OCI-LY1 (cell line): ENCODE data around the gene FAH.
A peak's percentile ranks its signal among the peaks of the same experiment; 100 is the strongest.

ENCODE experiments used
- H2AFZ ChIP-seq: fragments of 200-600 bp; sonication (generic), shearing (Covaris generic); 2 replicates; pipeline ENCODE4 v1.6.0; 2014; ENCODE audit warnings: antibody characterized with exemption, mild to moderate bottlenecking, low read length
- H3F3A ChIP-seq: fragments of 200-600 bp; sonication (generic), shearing (Covaris generic); 2 replicates; pipeline ENCODE4 v1.6.0; 2014; ENCODE audit warnings: mild to moderate bottlenecking, antibody characterized with exemption, low read length, moderate library complexity; ENCODE audit not compliant: insufficient read depth
- H3K27ac ChIP-seq: fragments of 200-600 bp; sonication (generic); 2 replicates; pipeline ENCODE4 v1.5.1; 2014; ENCODE audit warnings: low read length, mixed run types, mild to moderate bottlenecking, low read depth; ENCODE audit not compliant: poor library complexity, severe bottlenecking
- H3K27me3 ChIP-seq: fragments of 200-600 bp; sonication (generic); 2 replicates; pipeline ENCODE4 v1.6.0; 2014; ENCODE audit warnings: antibody characterized with exemption, mild to moderate bottlenecking, low read length, moderate library complexity; ENCODE audit not compliant: insufficient read depth
- H3K36me3 ChIP-seq: fragments of 200-600 bp; sonication (generic); 2 replicates; pipeline ENCODE4 v1.6.1; 2014; ENCODE audit warnings: mild to moderate bottlenecking, antibody characterized with exemption, low read length, moderate library complexity, mixed read lengths; ENCODE audit not compliant: insufficient read depth
- H3K4me1 ChIP-seq: fragments of 200-600 bp; sonication (generic); 2 replicates; pipeline ENCODE4 v1.5.1; 2014; ENCODE audit warnings: mild to moderate bottlenecking, low read length, moderate library complexity; ENCODE audit not compliant: insufficient read depth, severe bottlenecking
- H3K4me2 ChIP-seq: fragments of 200-600 bp; sonication (generic), shearing (Covaris generic); 2 replicates; pipeline ENCODE4 v1.6.1; 2014; ENCODE audit warnings: low read length
- H3K4me3 ChIP-seq: fragments of 200-600 bp; sonication (generic); 2 replicates; pipeline ENCODE4 v1.5.1; 2014; ENCODE audit warnings: low read length, low read depth, mild to moderate bottlenecking, mixed read lengths; ENCODE audit not compliant: poor library complexity, severe bottlenecking
- H3K79me2 ChIP-seq: fragments of 200-600 bp; shearing (Covaris generic); 2 replicates; pipeline ENCODE4 v1.6.1; 2016; ENCODE audit warnings: mixed run types, low read length, mixed read lengths; ENCODE audit not compliant: insufficient read depth
- H3K9ac ChIP-seq: fragments of 200-600 bp; sonication (generic), shearing (Covaris generic); 2 replicates; pipeline ENCODE4 v1.6.1; 2014; ENCODE audit warnings: mild to moderate bottlenecking, low read length, mixed read lengths
- H3K9me2 ChIP-seq: fragments of 200-600 bp; sonication (generic), shearing (Covaris generic); 2 replicates; pipeline ENCODE4 v1.6.1; 2014; ENCODE audit warnings: low read depth, mild to moderate bottlenecking, low read length, mixed read lengths
- H3K9me3 ChIP-seq: fragments of 200-600 bp; shearing (Covaris generic); 2 replicates; pipeline ENCODE4 v1.6.1; 2014; ENCODE audit warnings: low read length, mixed read lengths
- H4K20me1 ChIP-seq: fragments of 200-600 bp; sonication (generic), shearing (Covaris generic); 2 replicates; pipeline ENCODE4 v1.6.0; 2016; ENCODE audit warnings: mild to moderate bottlenecking, low read length; ENCODE audit not compliant: insufficient read depth
- EZH2 ChIP-seq: fragments of 200-600 bp; sonication (generic), shearing (Covaris generic); IDR thresholded peaks from 2 replicates; pipeline ENCODE4 v1.8.0; 2017; ENCODE audit warnings: borderline replicate concordance, mixed run types, mild to moderate bottlenecking, antibody characterized with exemption, low read length, moderate library complexity, mixed read lengths
- TF ChIP-seq, protein P1 (sequence below): fragments of 200-600 bp; sonication (generic), shearing (Covaris generic); IDR thresholded peaks from 2 replicates; pipeline ENCODE4 v1.5.1; 2017; ENCODE audit warnings: mild to moderate bottlenecking, antibody characterized with exemption, low read length, moderate library complexity, mixed read lengths

The FAH gene

DNA sequence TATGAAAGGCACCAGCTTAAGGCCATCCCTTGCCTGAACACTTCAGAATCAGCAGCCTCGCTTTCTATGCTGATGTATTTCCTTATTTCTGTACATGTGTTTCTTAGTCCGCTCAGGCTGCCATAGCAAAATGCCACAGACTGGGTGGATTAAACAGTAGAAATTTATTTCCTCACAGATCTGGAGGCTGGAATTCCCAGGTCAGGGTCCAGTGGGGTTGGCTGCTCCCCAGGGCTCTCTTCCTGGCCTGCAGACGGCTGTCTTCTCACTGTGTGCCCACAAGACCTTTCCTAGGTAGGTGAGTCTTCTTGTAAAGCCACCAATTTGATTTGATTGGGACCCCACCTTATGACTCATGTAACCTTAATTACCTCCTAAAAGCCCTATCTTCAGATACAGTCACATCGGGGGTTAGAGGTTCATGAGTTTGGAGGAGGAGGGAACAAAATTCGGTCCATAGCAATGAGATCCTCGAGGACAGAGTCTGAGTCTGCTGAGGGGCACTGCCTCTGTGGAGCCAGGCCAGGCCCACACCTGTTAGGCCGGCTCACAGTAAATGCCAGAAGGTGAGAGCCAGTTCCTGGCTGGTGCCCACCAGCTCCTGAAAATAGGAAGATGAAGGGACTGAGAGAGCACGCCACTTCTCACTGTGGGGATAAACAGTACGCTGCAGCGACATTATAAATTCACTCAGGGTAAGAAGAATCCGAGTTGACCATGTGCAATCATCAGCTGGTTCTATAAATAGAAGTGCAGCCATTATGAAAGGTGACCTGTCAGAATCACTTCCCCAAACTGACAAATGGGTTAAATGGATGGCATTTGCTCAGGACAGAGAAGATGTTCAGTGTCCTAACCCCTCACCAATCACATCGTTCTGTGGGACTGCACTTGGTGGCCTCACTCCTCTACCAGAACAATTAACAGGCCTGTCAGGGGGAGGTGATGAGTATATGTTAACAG, 58.1 kb downstream of the FAH start:
- Histone ChIP-seq H3F3A (no peaks in the 10 kb centered on the region), H3K9ac (no peak overlapping the region), H4K20me1 (no peaks in the 10 kb centered on the region), H3K4me3 (no peak overlapping the region), H3K4me2 (peak overlapping the region; percentile 15; the same call in 1 of the 2 replicates), H3K9me2 (no peaks in the 10 kb centered on the region), H3K27ac (no peak overlapping the region), H2AFZ (peak overlapping the region; percentile 37; the same call in 1 of the 2 replicates), H3K36me3 (no peaks in the 10 kb centered on the region), H3K4me1 (peaks cover 11% of the 10 kb centered on the region), H3K79me2 (no peaks in the 10 kb centered on the region), H3K27me3 (no peaks in the 10 kb centered on the region; the same call in 1 of the 2 replicates), H3K9me3 (no peaks in the 10 kb centered on the region)
- TF ChIP-seq, protein P1, sequence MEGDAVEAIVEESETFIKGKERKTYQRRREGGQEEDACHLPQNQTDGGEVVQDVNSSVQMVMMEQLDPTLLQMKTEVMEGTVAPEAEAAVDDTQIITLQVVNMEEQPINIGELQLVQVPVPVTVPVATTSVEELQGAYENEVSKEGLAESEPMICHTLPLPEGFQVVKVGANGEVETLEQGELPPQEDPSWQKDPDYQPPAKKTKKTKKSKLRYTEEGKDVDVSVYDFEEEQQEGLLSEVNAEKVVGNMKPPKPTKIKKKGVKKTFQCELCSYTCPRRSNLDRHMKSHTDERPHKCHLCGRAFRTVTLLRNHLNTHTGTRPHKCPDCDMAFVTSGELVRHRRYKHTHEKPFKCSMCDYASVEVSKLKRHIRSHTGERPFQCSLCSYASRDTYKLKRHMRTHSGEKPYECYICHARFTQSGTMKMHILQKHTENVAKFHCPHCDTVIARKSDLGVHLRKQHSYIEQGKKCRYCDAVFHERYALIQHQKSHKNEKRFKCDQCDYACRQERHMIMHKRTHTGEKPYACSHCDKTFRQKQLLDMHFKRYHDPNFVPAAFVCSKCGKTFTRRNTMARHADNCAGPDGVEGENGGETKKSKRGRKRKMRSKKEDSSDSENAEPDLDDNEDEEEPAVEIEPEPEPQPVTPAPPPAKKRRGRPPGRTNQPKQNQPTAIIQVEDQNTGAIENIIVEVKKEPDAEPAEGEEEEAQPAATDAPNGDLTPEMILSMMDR, result no peak
- no peak for TF ChIP-seq EZH2

DNA sequence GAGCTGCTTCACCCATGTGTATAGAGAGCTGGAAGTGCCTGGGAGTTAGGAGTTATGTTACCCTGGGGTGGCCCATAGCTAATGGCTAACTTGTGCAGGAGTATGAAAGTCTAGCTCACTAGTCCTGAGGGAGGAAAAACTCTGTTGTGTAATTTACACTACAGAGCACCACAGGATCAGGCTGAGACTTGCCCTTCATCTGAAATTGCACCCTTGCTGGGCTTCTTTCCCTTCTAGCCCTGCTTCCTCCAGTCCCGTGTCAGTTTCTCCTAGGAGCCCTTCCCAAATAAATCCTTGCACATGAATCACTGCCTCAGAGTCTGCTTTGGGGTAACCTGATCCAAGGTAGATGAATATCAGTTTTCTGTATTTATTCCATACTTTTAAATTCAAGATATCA, 59.2 kb downstream of the FAH start:
- Histone ChIP-seq H4K20me1 (no peaks in the 10 kb centered on the region), H3K4me3 (no peak overlapping the region), H3K4me2 (no peak overlapping the region), H3F3A (no peaks in the 10 kb centered on the region), H3K79me2 (no peaks in the 10 kb centered on the region), H3K4me1 (peaks cover 11% of the 10 kb centered on the region), H3K9me2 (no peaks in the 10 kb centered on the region), H3K27ac (no peak overlapping the region), H3K9me3 (no peaks in the 10 kb centered on the region), H3K27me3 (no peaks in the 10 kb centered on the region; the same call in 1 of the 2 replicates), H2AFZ (no peak overlapping the region), H3K36me3 (no peaks in the 10 kb centered on the region), H3K9ac (no peak overlapping the region)
- TF ChIP-seq, protein P1, result no peak
- no peak for TF ChIP-seq EZH2

DNA sequence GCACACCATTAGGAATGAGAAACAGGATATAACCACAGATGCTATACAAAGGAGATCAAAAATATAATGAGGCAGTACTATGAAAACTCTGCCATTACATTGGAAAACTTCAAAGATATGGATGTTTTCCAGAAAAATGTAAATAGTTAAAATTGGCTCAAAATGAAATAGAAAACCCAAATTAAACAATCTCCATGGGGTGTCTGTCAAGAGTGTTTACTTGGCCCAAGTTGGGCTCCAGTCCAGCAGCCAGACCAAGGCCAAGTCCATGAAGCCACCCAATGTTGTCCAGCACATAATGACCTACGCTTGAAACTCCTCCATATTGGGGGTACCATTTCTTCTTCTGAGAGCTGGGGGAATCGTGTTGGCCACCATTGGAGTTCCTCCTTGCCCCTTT, 62.1 kb downstream of the FAH start:
- Histone ChIP-seq H3K4me1 (peaks cover 11% of the 10 kb centered on the region), H3F3A (no peaks in the 10 kb centered on the region), H3K4me2 (no peak overlapping the region), H3K9me3 (no peaks in the 10 kb centered on the region), H3K79me2 (no peaks in the 10 kb centered on the region), H3K9me2 (no peaks in the 10 kb centered on the region), H3K27ac (no peak overlapping the region), H3K4me3 (no peak overlapping the region), H3K9ac (no peak overlapping the region), H4K20me1 (no peaks in the 10 kb centered on the region), H3K36me3 (no peaks in the 10 kb centered on the region), H3K27me3 (no peaks in the 10 kb centered on the region; the same call in 1 of the 2 replicates), H2AFZ (no peak overlapping the region)
- TF ChIP-seq EZH2, result no peak
- TF ChIP-seq, protein P1, result no peak
